Mucosa of descending colon (tissue), 3 donors: ENCODE results near the gene ASPM. TPM values are rescaled to one million over a fixed set of nuclear protein-coding genes. Genes with fewer than 3 reads are reported as not detected.

Source experiments
- ATAC-seq: fragments of 200-7000 bp; cut with Tn5 transposase; one replicate; pipeline ENCODE4 v1.9.1; 2020; ENCODE audit warnings: mild to moderate bottlenecking, moderate library complexity
- DNase-seq, 3 donors: peaks; one replicate each; pipeline ENCODE4 v3.0.0-alpha.2; 2020
- H3K36me3 ChIP-seq: fragments of 200-600 bp; one replicate; pipeline ENCODE4 v1.8.0; 2021; ENCODE audit warnings: low read depth, mild to moderate bottlenecking
- H3K4me1 ChIP-seq: fragments of 200-600 bp; one replicate; pipeline ENCODE4 v1.8.0; 2021; ENCODE audit warnings: low read depth, mild to moderate bottlenecking
- H3K4me3 ChIP-seq: fragments of 200-600 bp; one replicate; pipeline ENCODE4 v1.8.0; 2021; ENCODE audit warnings: mild to moderate bottlenecking
- H3K9me3 ChIP-seq: fragments of 200-600 bp; one replicate; pipeline ENCODE4 v1.8.0; 2021; ENCODE audit warnings: mild to moderate bottlenecking
- CTCF ChIP-seq: fragments of 200-600 bp; IDR thresholded peaks from one replicate; pipeline ENCODE4 v1.8.0; 2022; ENCODE audit warnings: antibody characterized with exemption, mild to moderate bottlenecking
- intact Hi-C, 2 donors: fragments of 100-400 bp; cut with DNase I in 1 of 2; cut with micrococcal nuclease in 1 of 2; formaldehyde crosslinking; loops; one replicate each; pipeline versions ENCODE4 v1.11.0 to v1.11.1; 2022; cut with DNase I, micrococcal nuclease
- total RNA-seq, 3 donors: library from RNA; stranded (reverse); fragmentation: NEBNext Ultra II Directional in 2 of 3; extraction: Animal tissue kit (Norgen Biotek cat#: 25700) in 2 of 3; gene quantifications; one replicate each; pipeline versions ENCODE4 v1.2.1 to v1.2.4, GENCODE V29; 2021 to 2023
- donor health status: DM: no; HTN: no; CAD: no; lungs with moderate emphysema.
- donor health status: DM: no; HTN: no; CAD: no.
- donor health status: DM: no; HTN: yes; CAD: no.

The ASPM gene
- total RNA-seq, 3 donors from 2014 or later: 1.3 to 10.9 (median 3.1) TPM

- intact Hi-C loops: no loop called here
- DNase-seq (no peak), ATAC-seq (no peak)
- Histone ChIP-seq H3K36me3 (no peaks in the 10 kb centered on the region), H3K4me3 (no peak overlapping the region), H3K9me3 (peaks cover 15% of the 10 kb centered on the region), H3K4me1 (no peaks in the 10 kb centered on the region)
- no peak for TF ChIP-seq CTCF
These were observed 66.1 kb downstream of the ASPM start for GRCh38 chr1:197080323-197080722.

GRCh38 chr1:197076585-197076984, 69.9 kb downstream of the ASPM start:
- no peaks in the 10 kb centered on the region for H3K36me3 ChIP-seq
- TF ChIP-seq CTCF: no peak
- intact Hi-C loops: no loop called here
- DNase-seq (no peak), ATAC-seq (no peak)
- H3K9me3 ChIP-seq: peaks cover 9% of the 10 kb centered on the region
- no peaks in the 10 kb centered on the region for H3K4me1 ChIP-seq
- H3K4me3 ChIP-seq: no peak overlapping the region

GRCh38 chr1:197073978-197074377, 72.5 kb downstream of the ASPM start:
- no peak for ATAC-seq
- no peak for DNase-seq
- H3K4me3 ChIP-seq: no peak overlapping the region
- no peak for TF ChIP-seq CTCF
- no peaks in the 10 kb centered on the region for H3K4me1 ChIP-seq
- no peaks in the 10 kb centered on the region for H3K36me3 ChIP-seq
- H3K9me3 ChIP-seq: no peaks in the 10 kb centered on the region
- intact Hi-C loops: no loop called here

- Histone ChIP-seq H3K4me3 (no peak overlapping the region), H3K36me3 (no peaks in the 10 kb centered on the region), H3K9me3 (no peaks in the 10 kb centered on the region), H3K4me1 (no peaks in the 10 kb centered on the region)
- no peak for ATAC-seq
- intact Hi-C loops: no loop called here
- no peak for DNase-seq
- no peak for TF ChIP-seq CTCF
These were observed 79.0 kb downstream of the ASPM start for GRCh38 chr1:197067457-197067818.

GRCh38 chr1:197066719-197067456, 79.6 kb downstream of the ASPM start, which contains the start of gene F13B:
TSS of gene F13B (minus strand) at chr1:197067260. CDS start at chr1:197067223, 37 bp downstream.
- intact Hi-C loops: no loop called here
- ATAC-seq: no peak
- H3K4me3 ChIP-seq: no peak within 1 kb of the TSS
- no peaks in the 10 kb centered on the region for H3K4me1 ChIP-seq
- H3K36me3 ChIP-seq: no peaks in the 10 kb centered on the region
- TF ChIP-seq CTCF: no peak
- no peak for DNase-seq
- no peaks in the 10 kb centered on the region for H3K9me3 ChIP-seq
